GM20000 (cell line): ENCODE data around the gene AK4.
"Not testable (repeated sequence)": the region's sequence is repeated elsewhere in the genome, so short reads cannot be mapped to it uniquely, and the experiment has no call there.

Source experiments
- DNase-seq: peaks from one replicate; pipeline ENCODE4 v3.0.0; 2012; ENCODE audit warnings: low spot score
- CTCF ChIP-seq: IDR thresholded peaks from 2 replicates; pipeline ENCODE4 v1.5.1; 2012; ENCODE audit warnings: mild to moderate bottlenecking, control low read depth; ENCODE audit errors: extremely low read depth, missing control alignments

AK4 gene

GRCh38 chr1:65148178-65148547 is at the start of gene AK4:
TSS of gene AK4 (plus strand) at chr1:65148203. CDS start at chr1:65148408, 205 bp downstream.
- not testable (repeated sequence) for DNase-seq

DNA sequence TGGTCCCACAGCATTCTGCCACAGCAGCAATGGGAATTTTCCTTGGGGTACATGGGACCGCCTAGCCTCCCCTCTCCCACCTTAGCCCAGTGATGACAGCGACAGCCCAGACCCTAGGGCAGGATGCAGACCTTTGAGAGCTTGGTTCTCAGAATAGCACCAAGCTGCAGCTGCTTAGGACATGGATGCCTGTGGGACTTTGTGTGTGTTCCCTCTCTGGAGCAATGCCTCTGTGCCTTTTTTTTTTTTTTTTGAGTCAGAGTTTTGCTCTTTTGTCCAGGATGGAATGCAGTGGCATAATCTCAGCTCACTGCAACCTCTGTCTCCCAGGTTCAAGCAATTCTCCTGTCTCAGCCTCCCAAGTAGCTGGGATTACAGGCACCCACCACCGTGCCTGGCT is 44.2 kb upstream of the AK4 start:
- DNase-seq = no peak
- TF ChIP-seq CTCF = no peak

DNA sequence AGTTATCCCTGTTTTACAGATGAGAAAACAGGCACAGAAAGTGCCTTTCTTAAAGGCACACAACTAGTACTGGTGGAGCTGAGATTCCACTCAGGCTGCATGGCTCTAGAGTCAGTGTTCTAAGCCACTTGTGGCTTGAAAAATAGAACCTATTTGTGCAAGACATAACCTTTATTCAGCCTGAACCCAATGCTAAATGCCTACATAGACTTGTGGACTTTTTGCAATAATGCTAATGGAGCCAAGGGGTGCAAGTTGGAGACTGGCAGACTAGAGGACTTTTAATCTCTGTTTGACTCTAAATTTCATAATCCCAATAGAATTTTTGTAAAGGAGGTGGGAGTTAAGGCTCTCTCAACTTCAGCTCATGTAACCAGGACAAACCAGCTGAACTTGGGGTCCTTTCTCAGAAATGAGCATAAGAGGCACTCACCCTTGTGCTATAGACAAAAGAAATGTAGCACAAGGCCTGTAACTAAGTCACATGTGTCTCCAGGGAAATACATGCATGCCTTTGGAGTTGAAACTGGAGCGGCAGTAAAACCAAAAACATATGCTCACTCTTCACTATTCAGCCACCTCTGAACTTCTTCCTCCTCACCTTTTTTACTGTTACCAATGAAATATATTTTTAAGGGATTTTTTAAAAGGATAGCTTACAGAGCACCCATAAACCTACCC is 43.0 kb upstream of the AK4 start:
- no peak for DNase-seq
- TF ChIP-seq CTCF = no peak

DNA sequence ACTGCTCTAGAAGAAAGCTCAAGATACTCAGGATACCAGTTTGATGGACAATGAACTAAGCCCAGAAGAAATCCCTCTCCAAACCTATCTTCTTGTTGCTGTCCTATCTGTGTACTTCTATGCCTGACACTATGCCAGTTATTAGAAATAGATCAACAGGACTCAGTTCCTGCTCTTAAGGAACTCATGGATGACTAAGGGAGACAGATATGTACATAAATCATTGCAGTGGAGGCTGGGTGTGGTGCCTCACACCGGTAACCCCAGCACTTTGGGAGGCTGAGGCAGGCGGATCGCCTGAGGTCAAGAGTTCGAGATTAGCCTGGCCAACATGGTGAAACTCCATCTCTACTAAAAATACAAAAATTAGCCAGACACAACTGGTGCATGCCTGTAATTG is 42.4 kb upstream of the AK4 start:
- no peak for DNase-seq
- no peak for TF ChIP-seq CTCF

- no peak for DNase-seq
- TF ChIP-seq CTCF = no peak
Observed at GRCh38 chr1:65108025-65108642, 39.9 kb upstream of the AK4 start.

DNA sequence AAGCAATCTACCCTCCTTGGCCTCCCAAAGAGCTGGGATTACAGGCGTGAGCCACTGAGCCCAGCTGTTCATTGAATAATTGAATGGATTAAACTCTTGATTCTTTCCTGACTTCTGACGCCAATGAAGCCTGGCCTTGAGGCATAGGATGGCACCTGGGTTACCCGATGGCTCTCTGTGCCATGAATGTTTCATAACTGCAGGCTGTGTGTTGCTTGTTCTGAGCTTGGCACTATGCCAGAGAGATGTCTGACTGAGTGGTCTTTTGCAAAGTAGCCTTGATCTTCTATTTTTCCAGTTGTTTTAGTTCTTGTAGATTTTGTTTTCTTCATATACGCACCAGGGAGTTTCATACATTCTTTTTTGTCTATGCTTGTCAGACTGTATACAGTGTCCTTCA is 38.5 kb upstream of the AK4 start:
- DNase-seq = no peak
- TF ChIP-seq CTCF = no peak

GRCh38 chr1:65112811-65113210 is 35.2 kb upstream of the AK4 start:
- no peak for TF ChIP-seq CTCF
- DNase-seq = no peak

DNA sequence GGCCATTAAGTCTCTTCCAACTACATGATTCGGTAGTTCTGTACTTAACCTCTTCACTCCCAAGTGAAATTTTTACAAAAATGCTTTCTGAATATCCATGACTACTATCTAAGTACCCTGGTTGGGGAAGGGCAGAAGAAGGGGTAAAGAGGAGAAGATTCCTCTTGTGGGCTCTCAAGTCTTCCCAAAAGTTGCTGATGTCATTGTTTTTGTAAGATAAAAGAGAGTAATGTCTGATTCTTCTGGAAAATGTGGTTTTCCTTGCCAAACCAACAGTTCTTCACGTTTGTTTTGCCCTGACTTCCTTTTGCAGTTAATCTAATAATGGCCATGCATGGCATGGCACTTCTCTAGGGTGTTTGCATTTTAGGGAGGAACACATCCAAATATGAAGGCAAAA is 34.7 kb upstream of the AK4 start:
- TF ChIP-seq CTCF = no peak
- DNase-seq = no peak
